GM12873 (cell line): ENCODE results near the gene PXMP4.

ENCODE experiments used
- TF ChIP-seq, protein P1 (sequence below): IDR thresholded peaks from 2 replicates; pipeline ENCODE4 v1.5.1; 2012; ENCODE audit warnings: low read depth, mild to moderate bottlenecking, moderate library complexity, low read length, control low read depth; ENCODE audit not compliant: insufficient read depth; ENCODE audit errors: missing control alignments

PXMP4 gene

GRCh38 chr20:33730946-33731692 is 11.0 kb upstream of the PXMP4 start:
- TF ChIP-seq, protein P1, sequence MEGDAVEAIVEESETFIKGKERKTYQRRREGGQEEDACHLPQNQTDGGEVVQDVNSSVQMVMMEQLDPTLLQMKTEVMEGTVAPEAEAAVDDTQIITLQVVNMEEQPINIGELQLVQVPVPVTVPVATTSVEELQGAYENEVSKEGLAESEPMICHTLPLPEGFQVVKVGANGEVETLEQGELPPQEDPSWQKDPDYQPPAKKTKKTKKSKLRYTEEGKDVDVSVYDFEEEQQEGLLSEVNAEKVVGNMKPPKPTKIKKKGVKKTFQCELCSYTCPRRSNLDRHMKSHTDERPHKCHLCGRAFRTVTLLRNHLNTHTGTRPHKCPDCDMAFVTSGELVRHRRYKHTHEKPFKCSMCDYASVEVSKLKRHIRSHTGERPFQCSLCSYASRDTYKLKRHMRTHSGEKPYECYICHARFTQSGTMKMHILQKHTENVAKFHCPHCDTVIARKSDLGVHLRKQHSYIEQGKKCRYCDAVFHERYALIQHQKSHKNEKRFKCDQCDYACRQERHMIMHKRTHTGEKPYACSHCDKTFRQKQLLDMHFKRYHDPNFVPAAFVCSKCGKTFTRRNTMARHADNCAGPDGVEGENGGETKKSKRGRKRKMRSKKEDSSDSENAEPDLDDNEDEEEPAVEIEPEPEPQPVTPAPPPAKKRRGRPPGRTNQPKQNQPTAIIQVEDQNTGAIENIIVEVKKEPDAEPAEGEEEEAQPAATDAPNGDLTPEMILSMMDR: no peak

- TF ChIP-seq, protein P1: no peak
Measured at GRCh38 chr20:33729101-33729500, 9.0 kb upstream of the PXMP4 start.

- TF ChIP-seq, protein P1: no peak
Measured at GRCh38 chr20:33728463-33728862, 8.4 kb upstream of the PXMP4 start.

- TF ChIP-seq, protein P1: no peak
Measured at GRCh38 chr20:33727806-33728205, 7.7 kb upstream of the PXMP4 start.

DNA sequence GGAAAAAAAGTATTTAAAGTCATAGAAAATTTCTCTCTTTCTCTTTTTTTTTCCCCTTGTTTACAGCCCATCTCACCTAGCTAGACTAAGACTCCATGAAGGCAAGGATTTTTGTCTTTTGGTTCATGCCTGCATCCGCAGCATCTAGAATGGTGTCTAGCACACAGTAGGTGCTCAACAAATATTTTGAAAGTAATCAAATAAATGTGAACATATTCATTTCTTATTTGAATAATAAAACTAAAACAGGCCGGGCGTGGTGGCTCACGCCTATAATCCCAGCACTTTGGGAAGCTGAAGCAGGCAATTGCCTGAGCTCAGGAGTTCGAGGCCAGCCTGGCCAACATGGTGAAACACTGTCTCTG is 7.0 kb upstream of the PXMP4 start:
- TF ChIP-seq, protein P1: no peak

GRCh38 chr20:33725607-33726264 is 5.6 kb upstream of the PXMP4 start:
- TF ChIP-seq, protein P1: no peak

DNA sequence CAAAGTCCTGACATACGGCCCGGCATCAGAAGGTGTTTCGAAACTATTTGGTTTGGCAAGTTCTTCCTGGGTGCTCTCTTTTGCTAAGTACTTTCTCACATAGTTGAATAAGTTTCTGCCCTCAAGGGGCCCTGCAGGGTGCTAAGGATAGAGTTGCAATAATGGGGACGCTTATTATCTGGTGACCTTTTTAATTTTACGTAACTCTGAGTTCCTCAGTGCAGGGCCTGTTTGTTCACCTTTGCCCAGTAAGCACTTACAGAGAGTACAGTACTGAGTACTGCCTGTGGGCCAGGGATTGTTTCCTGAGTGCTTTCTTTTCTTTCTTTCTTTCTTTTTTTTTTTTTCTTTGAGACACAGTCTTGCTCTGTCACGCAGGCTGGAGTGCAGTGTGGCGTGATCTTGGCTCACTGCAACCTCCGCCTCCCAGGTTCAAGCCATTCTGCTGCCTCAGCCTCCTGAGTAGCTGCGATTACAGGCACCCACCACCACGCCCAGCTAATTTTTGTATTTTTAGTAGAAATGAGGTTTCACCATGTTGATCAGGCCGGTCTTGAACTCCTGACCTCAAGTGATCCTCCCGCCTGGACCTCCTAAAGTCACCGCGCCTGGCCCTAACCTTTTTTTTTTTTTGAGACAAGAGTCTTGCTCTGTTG is 4.5 kb upstream of the PXMP4 start:
- TF ChIP-seq, protein P1: no peak
